HG03064 (cell line): ENCODE data around the gene ALDH2.
"Not testable (repeated sequence)": the region's sequence is repeated elsewhere in the genome, so short reads cannot be mapped to it uniquely, and the experiment has no call there.

Source experiments
- ATAC-seq: cut with Tn5 transposase; IDR thresholded peaks from one replicate; pipeline ENCODE4 v1.9.1; 2021; ENCODE audit warnings: low read depth; ENCODE audit not compliant: unreplicated experiment

ALDH2 gene

DNA sequence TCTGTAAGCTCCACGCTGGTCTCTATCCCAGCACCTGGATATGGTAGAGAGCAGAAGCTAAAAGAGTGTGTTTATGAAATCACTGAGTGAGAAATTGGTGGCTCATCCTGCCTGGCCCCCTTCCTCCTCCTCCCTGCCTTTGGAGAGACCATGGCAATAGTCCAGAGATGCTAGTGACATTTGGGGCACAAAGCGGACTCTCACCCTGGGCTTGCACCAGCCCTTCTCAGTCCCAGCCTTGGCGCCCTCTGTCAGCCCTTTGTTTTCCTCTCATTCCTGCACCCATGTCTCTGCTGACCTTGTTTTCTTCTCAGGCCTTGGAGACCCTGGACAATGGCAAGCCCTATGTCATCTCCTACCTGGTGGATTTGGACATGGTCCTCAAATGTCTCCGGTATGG is 18.2 kb downstream of the ALDH2 start:
- ATAC-seq: no peak

- no peak for ATAC-seq
Measured at GRCh38 chr12:111785651-111786050, 18.9 kb downstream of the ALDH2 start.

- no peak for ATAC-seq
Measured at GRCh38 chr12:111788178-111788654, 21.5 kb downstream of the ALDH2 start.

- no peak for ATAC-seq
Measured at GRCh38 chr12:111789779-111790178, 23.0 kb downstream of the ALDH2 start.

DNA sequence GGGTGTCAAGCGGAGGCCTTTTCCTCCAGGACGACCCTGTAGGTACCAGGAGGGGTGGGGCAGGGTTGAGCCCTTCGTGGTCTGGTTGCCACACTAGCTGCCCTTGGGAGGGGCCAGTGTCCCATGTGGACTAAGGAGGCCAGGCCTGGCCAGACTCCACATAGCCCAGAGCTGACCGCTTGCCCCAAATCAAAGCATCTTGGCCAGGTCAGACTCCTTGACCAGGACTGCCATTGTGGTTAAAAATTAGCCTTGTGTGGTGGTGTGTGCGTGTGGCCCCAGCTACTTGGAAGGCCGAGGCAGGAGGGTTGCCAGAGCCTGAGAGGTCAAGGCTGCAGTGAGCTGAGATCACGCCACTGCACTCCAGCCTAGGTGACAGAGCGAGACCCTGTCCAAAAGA is 24.8 kb downstream of the ALDH2 start:
- ATAC-seq: no peak

DNA sequence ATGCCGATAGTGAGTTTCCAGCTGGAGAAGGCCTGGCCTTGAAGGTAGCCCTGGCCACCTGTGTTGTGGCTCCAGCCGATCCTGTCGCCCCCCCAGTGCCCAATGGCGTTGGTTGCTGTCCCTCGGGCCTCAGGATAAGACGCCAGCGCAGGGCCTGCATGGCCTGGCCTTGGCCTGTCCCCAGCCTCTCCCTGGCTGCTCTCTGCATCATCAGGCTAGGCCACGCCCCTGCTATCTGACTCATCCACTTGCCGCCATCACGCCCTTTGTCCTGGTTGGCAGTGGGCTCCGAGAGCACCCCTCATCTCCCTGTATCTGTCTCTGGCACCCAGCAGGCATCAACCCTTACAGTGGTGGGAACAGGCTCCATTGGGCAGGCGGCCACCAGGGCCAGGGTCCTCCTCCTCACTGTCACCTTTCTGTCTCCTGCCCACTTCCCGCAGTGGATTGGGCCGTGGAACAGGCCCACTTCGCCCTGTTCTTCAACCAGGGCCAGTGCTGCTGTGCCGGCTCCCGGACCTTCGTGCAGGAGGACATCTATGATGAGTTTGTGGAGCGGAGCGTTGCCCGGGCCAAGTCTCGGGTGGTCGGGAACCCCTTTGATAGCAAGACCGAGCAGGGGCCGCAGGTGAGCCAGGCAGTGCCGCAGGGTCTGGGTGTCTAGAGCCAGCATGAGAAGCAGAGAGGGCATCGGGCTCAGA is 25.6 kb downstream of the ALDH2 start:
- ATAC-seq: no peak

DNA sequence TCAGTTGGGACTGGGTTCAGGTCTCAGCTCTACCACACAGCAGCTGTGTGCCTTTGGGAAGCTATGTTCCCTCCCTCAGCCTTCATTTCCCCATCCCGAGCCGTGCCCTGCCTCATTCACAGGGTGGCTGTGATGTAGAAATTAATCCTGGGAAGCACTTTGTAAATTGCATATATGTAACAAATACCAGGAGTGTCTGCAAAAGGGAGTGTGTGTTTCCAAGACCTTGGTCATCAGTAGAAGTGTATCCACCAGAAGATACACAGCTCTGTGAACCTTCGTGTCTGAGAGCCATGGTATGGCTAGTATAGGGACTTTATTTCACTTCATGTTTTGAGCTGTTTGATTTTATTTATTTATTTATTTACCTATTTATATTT is 26.1 kb downstream of the ALDH2 start:
- no peak for ATAC-seq

DNA sequence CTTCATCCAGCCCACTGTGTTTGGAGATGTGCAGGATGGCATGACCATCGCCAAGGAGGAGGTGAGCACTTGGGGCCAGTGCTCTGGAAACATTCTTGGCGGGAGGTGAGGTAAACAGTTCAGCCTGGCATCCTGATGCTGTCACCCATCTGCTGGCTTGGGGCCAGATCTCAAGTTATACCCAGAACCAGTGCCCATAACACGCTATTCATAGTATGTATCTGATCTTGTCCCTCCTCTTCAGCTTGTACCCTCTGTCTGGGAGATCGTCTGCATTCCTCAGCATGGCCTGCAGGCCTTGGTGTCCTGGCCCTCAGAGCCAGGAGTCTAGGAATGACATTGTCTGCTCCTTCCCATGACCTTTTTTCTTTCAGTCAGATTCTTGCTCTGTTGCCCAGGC is 31.4 kb downstream of the ALDH2 start:
- no peak for ATAC-seq

DNA sequence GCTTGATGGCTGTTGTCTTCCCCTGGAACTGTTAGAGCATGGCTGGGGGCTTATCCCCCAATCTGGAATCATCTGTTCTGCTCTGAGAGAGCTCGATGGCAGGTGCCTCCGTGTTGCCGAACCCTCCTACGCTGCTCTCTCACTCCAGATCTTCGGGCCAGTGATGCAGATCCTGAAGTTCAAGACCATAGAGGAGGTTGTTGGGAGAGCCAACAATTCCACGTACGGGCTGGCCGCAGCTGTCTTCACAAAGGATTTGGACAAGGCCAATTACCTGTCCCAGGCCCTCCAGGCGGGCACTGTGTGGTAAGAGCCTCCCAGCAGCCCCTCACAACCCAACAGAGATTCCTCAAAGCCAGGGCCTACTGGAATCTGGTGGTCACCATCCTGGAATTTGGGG is 33.0 kb downstream of the ALDH2 start:
- no peak for ATAC-seq

GRCh38 chr12:111803038-111803626 is 36.4 kb downstream of the ALDH2 start:
- ATAC-seq: no peak

DNA sequence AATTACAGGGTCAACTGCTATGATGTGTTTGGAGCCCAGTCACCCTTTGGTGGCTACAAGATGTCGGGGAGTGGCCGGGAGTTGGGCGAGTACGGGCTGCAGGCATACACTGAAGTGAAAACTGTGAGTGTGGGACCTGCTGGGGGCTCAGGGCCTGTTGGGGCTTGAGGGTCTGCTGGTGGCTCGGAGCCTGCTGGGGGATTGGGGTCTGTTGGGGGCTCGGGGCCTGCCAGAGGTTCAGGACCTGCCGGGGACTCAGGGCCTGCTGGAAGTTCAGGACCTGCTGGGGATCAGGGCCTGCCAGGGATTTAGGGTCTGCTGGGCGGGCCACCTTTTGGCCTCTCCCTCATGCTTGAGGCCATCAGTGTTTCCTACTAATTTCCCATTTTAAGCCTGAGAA is 37.1 kb downstream of the ALDH2 start:
- ATAC-seq: no peak

GRCh38 chr12:111806304-111806703 is 39.6 kb downstream of the ALDH2 start:
- ATAC-seq: no peak

- ATAC-seq: no peak
Measured at GRCh38 chr12:111807232-111807631, 40.5 kb downstream of the ALDH2 start.

DNA sequence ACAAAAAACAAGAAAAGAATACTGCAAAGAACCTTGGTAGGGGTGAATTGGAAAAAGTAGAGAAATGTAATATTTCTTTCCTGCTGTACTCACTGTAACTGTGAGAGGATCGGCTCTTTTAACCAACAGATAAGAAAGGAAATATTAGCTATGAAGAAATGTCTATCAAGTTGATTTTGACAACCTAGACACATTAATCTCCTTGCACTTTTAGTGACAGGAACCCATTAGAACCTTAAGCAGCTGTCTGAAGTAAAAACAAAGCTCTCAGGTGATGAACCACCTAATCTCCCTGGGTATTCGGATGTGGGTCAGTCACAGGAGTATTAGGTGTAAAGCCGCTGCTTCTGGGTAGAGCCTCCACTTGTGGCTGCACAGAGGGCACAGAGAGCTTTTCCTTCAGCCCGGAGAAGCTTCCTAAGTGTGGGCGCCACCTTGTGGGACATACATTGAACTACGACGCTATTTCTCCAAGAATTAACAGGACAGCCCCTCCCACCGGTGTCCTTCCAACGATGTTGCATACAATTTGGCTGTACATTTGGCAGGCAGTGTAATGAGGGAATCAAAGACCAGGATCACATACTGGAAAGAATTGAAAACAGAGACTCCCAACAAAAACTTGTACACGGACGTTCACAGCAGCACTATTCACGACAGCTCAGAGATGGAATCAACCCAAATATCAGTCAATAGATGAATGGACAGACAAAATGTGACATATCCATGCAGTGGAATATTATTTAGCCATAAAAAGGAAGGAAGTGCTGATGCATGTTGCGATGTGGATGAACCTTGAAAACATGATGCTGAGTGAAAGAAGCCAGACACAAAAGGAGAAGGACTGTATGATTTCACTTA is 46.4 kb downstream of the ALDH2 start:
- ATAC-seq: no peak

DNA sequence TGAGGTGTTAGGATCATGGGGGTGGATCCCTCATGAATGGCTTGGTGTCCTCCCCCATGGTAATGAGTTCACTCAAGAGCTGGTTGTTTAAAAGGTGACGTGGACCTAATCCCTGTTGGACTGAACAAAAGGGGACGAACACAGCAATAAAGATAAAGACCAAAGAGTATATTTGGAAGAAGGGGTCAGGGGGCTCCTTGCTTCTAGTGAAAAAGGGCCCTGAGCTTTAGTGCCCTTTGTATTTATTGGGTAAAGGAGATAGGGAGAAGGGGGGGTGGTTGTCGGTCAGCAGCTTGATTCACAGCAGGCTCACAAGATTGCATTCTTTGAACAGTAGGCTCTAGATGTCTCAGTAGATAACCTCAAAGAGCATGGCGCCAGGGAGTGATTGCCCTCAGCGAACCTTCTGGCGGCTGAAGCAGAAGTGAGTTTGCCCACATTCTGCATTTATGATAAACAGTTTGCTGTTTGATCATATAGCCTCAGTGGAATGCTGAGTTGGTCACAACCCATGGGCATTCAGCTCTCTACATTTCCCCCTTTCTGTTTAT is 49.4 kb downstream of the ALDH2 start:
- no peak for ATAC-seq

- not testable (repeated sequence) for ATAC-seq
Measured at GRCh38 chr12:111816898-111817297, 50.2 kb downstream of the ALDH2 start.

DNA sequence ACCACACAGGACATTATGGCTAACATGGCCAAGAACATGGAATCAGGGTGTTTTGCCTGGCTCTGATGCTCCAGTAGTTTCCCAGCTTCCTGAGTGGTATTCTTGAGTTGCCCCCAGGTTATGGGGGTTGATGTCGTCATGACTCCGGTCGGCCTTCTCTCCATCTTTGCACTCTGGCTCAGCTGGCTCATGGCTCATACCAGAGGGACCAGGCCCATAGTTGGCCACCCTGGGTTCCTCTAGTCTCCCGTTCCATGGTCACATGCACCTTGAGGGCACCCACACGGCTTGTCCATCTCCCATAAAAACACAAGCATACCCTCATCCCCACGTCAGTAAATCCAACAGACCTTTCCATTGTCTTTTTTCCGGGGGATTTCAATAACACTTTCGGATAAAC is 51.6 kb downstream of the ALDH2 start:
- ATAC-seq: no peak

GRCh38 chr12:111819191-111820158 is 52.7 kb downstream of the ALDH2 start:
- no peak for ATAC-seq

GRCh38 chr12:111820828-111821227 is 54.1 kb downstream of the ALDH2 start:
- not testable (repeated sequence) for ATAC-seq

DNA sequence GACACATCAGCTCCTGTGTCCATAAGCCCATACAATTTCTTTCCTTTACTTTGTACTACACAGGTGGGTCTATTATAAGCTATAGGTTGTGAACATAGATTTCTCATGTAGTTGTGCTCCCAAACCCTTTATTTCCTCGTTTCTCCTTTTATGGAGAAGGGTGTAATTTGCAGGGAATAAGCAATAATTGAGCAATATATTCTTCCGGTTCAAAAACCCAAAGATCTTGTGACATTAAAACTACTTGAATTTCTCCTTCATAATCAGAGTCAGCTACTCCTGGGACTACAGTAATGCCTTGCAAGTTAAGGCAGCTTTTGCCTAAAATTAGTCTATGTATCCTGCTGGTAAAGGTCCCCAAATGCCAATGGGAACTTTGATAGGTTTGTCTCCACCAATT is 56.2 kb downstream of the ALDH2 start:
- ATAC-seq: no peak
